ENCODE measurements around the gene VPS13D. TPM values are rescaled to one million over a fixed set of nuclear protein-coding genes. Genes with fewer than 3 reads are reported as not detected.

Gene VPS13D
- total RNA-seq, 1 experiment from 2014 or later: 20.2 TPM

DNA sequence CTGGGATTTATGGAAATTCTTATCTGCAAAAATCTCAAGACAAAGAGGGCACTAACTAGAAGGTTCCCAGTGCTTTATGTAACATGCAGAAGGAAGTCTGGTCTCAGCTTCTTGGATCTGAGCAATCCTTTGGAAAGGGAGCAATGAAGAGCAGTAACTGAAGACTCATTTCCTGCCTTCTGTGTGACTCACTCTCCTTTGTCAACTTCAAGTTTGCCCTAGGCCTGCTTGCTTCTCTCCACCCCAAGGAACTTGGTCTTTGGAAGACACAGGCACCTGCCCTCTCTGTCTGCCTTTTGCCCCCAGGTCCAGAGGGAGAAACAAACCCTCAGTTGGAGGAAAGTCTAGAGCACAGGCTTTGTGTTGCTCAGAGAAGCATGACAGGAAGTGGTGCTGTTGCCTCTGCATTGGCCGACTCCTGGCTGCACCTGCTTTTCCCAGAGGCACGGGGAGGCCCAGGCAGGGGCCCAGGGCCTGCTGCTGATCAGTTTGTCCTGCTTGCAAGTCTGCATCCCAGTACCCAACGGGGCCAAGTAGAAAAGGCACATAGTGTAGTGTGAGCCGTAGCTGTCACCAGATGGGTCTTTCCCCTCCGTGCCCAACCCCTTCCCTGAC lies 251.0 kb downstream of the VPS13D start:
- H2BK5ac ChIP-seq (ENCODE audit: insufficient read length, low read length): no peak overlapping the region
- Mint-ChIP-seq H3K27ac (peak overlapping the region in 2 of 3 experiments; percentile 38 to 44; a peak in 2 of 7 replicates), H3K36me3 (ENCODE audit: insufficient read depth in 1 of 3, low read depth in 3 of 3) (peaks cover 0 to 2% (median under 1%) of the 10 kb centered on the region in 3 experiments; a peak in 5 of 7 replicates), H3K9me3 (no peaks in the 10 kb centered on the region), H3K4me1 (peaks cover 18 to 25% of the 10 kb centered on the region in 2 experiments), H3K27me3 (ENCODE audit: low read depth) (no peaks in the 10 kb centered on the region), H3K4me3 (no peak overlapping the region)
- no peak overlapping the region for H2AK5ac ChIP-seq (ENCODE audit: insufficient read length, low read length)
- no peak overlapping the region for H2BK20ac ChIP-seq (ENCODE audit: low read depth, low read length, poor library complexity, severe bottlenecking)
- no peak overlapping the region for H4K91ac ChIP-seq (ENCODE audit: insufficient read length, low read depth, low read length)
- no CpG with 5 or more reads among the region's 5 CpGs for WGBS (ENCODE audit: extremely low coverage, insufficient read length, low lambda C conversion rate)
- H2BK120ac ChIP-seq (ENCODE audit: low read depth, low read length, poor library complexity, severe bottlenecking): no peak overlapping the region
- no peak overlapping the region for H3K56ac ChIP-seq (ENCODE audit: insufficient read length, low read depth, low read length)
- DNase-seq: no peak
- no peak overlapping the region for H3K4me2 ChIP-seq (ENCODE audit: insufficient read depth, insufficient read length, low read length)
- H3K18ac ChIP-seq (ENCODE audit: insufficient read length, low read depth, low read length): no peak overlapping the region
- no peaks in the 10 kb centered on the region for H3K9me3 ChIP-seq (ENCODE audit: control insufficient read depth, low read depth, low read length)
- TF ChIP-seq, protein P1, sequence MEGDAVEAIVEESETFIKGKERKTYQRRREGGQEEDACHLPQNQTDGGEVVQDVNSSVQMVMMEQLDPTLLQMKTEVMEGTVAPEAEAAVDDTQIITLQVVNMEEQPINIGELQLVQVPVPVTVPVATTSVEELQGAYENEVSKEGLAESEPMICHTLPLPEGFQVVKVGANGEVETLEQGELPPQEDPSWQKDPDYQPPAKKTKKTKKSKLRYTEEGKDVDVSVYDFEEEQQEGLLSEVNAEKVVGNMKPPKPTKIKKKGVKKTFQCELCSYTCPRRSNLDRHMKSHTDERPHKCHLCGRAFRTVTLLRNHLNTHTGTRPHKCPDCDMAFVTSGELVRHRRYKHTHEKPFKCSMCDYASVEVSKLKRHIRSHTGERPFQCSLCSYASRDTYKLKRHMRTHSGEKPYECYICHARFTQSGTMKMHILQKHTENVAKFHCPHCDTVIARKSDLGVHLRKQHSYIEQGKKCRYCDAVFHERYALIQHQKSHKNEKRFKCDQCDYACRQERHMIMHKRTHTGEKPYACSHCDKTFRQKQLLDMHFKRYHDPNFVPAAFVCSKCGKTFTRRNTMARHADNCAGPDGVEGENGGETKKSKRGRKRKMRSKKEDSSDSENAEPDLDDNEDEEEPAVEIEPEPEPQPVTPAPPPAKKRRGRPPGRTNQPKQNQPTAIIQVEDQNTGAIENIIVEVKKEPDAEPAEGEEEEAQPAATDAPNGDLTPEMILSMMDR (conservative IDR thresholded peaks at IDR 0.05): no peak
- H3T11ph ChIP-seq (ENCODE audit: low read length): no peak overlapping the region
- no peak overlapping the region for H4K8ac ChIP-seq (replicated peaks; ENCODE audit: insufficient read length, low read depth, low read length)
- no peaks in the 10 kb centered on the region for H4K20me1 ChIP-seq (ENCODE audit: control insufficient read depth, insufficient read depth, insufficient read length)
- H3K27ac ChIP-seq (ENCODE audit: insufficient read length, low read depth, low read length): no peak overlapping the region
- H3K4me1 ChIP-seq (ENCODE audit: insufficient read depth, low read length): no peaks in the 10 kb centered on the region; the same call in 1 of the 2 replicates
- no peak overlapping the region for H3K4ac ChIP-seq (ENCODE audit: low read depth, low read length)
- H2BK12ac ChIP-seq (ENCODE audit: insufficient read length, low read depth, low read length): no peak overlapping the region
- no peaks in the 10 kb centered on the region for H3K79me1 ChIP-seq (ENCODE audit: insufficient read depth, low read depth, low read length, poor library complexity, severe bottlenecking)
- H4K5ac ChIP-seq (ENCODE audit: insufficient read length, low read depth, low read length): no peak overlapping the region
- no peak overlapping the region for H2AFZ ChIP-seq (ENCODE audit: low read length)
- H3K23ac ChIP-seq (ENCODE audit: insufficient read length, low read depth, low read length): no peak overlapping the region
- no peaks in the 10 kb centered on the region for H3K79me2 ChIP-seq (ENCODE audit: insufficient read depth, low read length)
- H3K27me3 ChIP-seq (ENCODE audit: insufficient read depth, low read length): no peaks in the 10 kb centered on the region
- no peak overlapping the region for H2BK15ac ChIP-seq (ENCODE audit: low read depth, low read length)
- no peak overlapping the region for H3K9ac ChIP-seq (ENCODE audit: extremely low read depth, insufficient read length, low read length)
- H3K23me2 ChIP-seq (ENCODE audit: insufficient read length, low read depth, low read length, poor library complexity, severe bottlenecking): no peaks in the 10 kb centered on the region
- H3K14ac ChIP-seq (ENCODE audit: insufficient read depth, low read length): no peak overlapping the region

Measured in H9 (cell line).